Measurements from ENCODE around the gene BRD3OS. TPM values are rescaled to one million over a fixed set of nuclear protein-coding genes. Genes with fewer than 3 reads are reported as not detected.

The BRD3OS gene
- total and polyA plus RNA-seq, 2 of the 13 experiments (the other 11 are each of a cell fraction or from before 2014, with no cell fraction given), result 4.9 to 5.7 TPM

GRCh38 chr9:134057751-134058701 is 32.7 kb downstream of the BRD3OS start (continued):
- TF ChIP-seq KLF16 (CRISPR knock-in tag; IDR thresholded peaks at IDR 0.05) (peak in 1 of 2 experiments; percentile 77; a peak in 1 of 4 replicates), ZNF431 (CRISPR knock-in tag; IDR thresholded peaks at IDR 0.05; ENCODE audit: borderline replicate concordance, low read depth) (peak; percentile 60; the same call in 1 of the 2 replicates), ZNF678 (CRISPR knock-in tag; IDR thresholded peaks at IDR 0.05) (no peak), GABPB1 (CRISPR knock-in tag; IDR thresholded peaks at IDR 0.05) (peak; percentile 52), CAMTA2 (CRISPR knock-in tag; IDR thresholded peaks at IDR 0.05; ENCODE audit: borderline replicate concordance) (no peak), ZNF354B (CRISPR knock-in tag; IDR thresholded peaks at IDR 0.05) (0 out of 2 replicates have a peak, but pooled peaks have one; percentile 62), ZNF747 (CRISPR knock-in tag; IDR thresholded peaks at IDR 0.05; ENCODE audit: borderline replicate concordance) (peak; percentile 37; the same call in 1 of the 2 replicates), POLR2AphosphoS5 (IDR thresholded peaks at IDR 0.05; ENCODE audit: low read depth, low read length) (no peak; the same call in 1 of the 2 replicates), ZNF546 (CRISPR knock-in tag; conservative IDR thresholded peaks at IDR 0.05) (no peak), SRY (CRISPR knock-in tag; IDR thresholded peaks at IDR 0.05) (peak; percentile 46; the same call in 1 of the 2 replicates), ZBTB46 (CRISPR knock-in tag; IDR thresholded peaks at IDR 0.05; ENCODE audit: borderline replicate concordance) (0 out of 2 replicates have a peak, but pooled peaks have one; percentile 60), SMARCC2 (IDR thresholded peaks at IDR 0.05) (no peak), GTF3A (CRISPR knock-in tag; conservative IDR thresholded peaks at IDR 0.05) (no peak), ZNF142 (CRISPR knock-in tag; IDR thresholded peaks at IDR 0.05) (0 out of 2 replicates have a peak, but pooled peaks have one; percentile 52), REPIN1 (CRISPR knock-in tag; IDR thresholded peaks at IDR 0.05; ENCODE audit: borderline replicate concordance, low read depth) (0 out of 2 replicates have a peak, but pooled peaks have one; percentile 31), SIX4 (CRISPR knock-in tag; IDR thresholded peaks at IDR 0.05) (no peak), GTF2F1 (IDR thresholded peaks at IDR 0.05; ENCODE audit: low read length) (no peak), DDIT3 (CRISPR knock-in tag; IDR thresholded peaks at IDR 0.05) (no peak), THAP11 (CRISPR knock-in tag; IDR thresholded peaks at IDR 0.05) (peak; percentile 67)
